ENCODE results near the gene BCO2.
A peak's percentile ranks its signal among the peaks of the same experiment; 100 is the strongest.
"Not testable (repeated sequence)": the region's sequence is repeated elsewhere in the genome, so short reads cannot be mapped to it uniquely, and the experiment has no call there.

Gene BCO2

GRCh38 chr11:112174789-112175598, at the start of gene BCO2:
Gene BCO2 (plus strand): TSS chr11:112175512. CDS start chr11:112175602, 90 bp downstream.
- peak; percentile 92 for DNase-seq

GRCh38 chr11:112127056-112127455, 48.3 kb upstream of the BCO2 start:
- DNase-seq = no peak

GRCh38 chr11:112128483-112129121, 46.7 kb upstream of the BCO2 start:
- no peak for DNase-seq

DNA sequence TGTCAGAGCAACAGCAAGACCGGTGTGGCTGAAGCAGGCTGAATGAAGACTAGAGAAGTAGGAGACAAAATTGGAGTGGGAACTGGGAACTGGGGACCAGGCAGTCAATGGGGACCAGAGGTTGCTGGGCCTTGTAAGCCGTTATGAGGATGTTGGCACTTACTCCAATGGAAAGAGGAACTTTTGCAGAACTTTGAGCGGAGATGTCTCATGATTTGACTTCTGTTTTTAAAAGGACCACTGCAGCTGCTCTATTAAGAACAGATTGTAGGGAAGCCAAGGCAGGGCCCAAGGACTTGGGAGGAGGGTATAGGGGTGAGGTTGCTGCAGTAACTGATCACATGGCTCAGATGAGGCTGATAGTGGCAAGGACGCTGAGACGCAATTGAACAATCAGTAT, 45.7 kb upstream of the BCO2 start:
- DNase-seq = no peak

- no peak for DNase-seq
These were observed 42.6 kb upstream of the BCO2 start for GRCh38 chr11:112132737-112133136.

GRCh38 chr11:112134473-112134872, 40.8 kb upstream of the BCO2 start:
- DNase-seq = no peak

- no peak for DNase-seq
These were observed 31.7 kb upstream of the BCO2 start for GRCh38 chr11:112143597-112143996.

GRCh38 chr11:112150517-112150916, 24.8 kb upstream of the BCO2 start:
- no peak for DNase-seq

GRCh38 chr11:112156153-112156955, 19.0 kb upstream of the BCO2 start:
- no peak for DNase-seq

DNA sequence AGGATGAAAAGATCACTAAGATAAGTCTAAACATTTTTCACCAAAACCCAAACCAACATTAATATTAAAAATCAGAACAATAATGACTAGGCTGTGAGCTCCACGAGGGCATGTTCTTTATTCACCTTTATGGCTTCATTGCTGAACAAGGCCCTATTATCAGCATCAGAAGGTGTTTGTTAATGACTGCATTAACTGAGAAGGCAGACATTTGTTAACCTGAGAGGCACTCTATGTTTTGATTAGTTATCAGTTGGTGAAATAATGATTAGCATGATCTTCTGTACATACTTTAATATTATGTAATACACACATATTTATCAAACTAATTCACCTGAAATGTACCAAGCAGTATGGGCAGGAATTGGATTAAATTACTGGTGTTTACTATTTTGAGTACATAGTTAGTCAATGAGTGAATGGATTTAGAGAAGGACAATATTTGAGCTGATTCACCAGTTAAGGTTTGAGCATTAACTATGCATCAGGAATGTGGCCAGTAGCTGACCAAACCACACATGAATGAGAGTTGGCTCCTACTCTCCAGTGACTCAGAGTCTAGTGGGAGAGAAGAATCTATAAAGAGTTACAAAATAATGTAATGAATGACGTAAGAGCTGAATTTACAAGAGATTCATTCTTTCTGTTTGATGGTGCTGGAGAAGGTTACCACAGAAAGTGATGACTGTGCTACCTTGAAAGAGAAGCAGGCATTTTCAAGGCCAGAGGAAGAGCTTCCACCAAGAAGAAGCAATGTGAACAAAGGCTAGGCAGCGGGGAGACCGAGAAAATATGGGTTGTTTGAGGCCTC, 18.2 kb upstream of the BCO2 start:
- no peak for DNase-seq

- no peak for DNase-seq
These were observed 15.9 kb upstream of the BCO2 start for GRCh38 chr11:112159098-112160065.

DNA sequence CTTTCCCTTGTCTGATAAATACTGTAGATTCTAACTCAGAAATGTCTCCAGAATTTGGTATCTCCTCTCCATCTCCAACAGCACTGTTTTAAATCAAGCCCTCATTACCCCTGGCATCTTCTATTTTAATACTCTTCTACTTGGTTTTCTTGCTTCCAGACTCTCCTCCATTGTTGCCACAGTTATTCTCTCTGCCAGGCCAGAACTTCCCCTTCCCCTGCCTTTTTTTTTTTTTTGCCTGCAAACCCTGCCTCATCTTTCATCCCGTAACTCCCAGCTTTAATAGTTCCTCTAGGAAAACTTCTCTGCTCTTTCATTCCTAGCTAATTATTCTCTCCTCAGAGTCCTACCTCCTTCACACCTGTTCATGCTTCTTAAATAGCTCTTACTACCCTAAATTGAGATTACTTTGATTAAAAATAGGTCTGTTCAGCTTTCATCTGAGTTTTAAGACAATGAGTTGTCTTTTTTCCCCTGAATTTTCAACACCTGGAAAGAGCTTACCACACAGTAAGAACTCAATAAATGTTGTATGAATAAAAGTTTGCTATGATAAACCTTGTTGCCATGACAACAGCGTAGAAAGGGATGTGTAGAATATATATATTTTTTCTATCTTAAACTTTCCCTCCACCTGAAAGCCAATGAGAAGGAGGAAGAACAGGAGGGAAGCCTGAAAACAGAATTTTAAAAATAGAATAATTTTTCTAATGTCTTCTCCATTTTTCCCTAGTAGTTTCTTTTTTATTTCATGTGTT, 15.0 kb upstream of the BCO2 start:
- DNase-seq = no peak

DNA sequence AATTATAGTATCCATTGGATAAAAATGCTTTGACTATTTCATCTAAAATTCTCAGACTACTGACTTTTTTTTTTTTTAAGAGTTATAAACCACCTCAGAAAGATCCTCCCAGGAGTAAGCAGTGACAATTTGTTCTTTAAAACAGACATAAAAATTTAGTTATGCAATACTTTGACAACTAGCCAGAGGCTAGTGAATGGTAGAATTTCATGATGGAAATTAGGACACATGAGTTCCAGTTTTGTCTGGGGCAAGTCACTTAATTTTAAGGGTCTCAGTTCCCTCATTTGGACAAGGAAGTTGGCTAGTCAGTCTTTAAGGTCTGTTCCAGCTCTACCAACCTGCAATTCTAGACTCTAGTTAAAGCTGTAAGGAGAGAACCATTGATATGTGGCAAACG, 14.3 kb upstream of the BCO2 start:
- no peak for DNase-seq

DNA sequence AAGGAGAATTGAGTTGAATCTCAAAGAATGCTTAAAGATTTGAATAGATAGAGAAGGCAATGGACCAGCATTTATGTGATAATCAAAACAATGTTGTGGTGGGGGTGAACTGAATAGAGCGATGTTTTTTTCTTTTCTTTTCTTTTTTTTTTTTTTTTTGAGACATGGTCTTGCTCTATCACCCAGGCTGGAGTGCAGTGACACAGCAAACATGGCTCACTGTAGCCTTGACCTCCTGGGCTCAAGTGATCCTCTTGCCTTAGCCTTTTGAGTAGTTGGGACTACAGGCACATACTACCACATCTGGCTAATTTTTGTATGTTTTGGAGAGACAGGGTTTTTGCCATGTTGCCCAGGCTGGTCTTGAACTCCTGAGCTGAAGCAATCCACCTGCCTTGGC, 13.1 kb upstream of the BCO2 start:
- not testable (repeated sequence) for DNase-seq

- DNase-seq = no peak
These were observed 12.4 kb upstream of the BCO2 start for GRCh38 chr11:112162761-112163546.

- DNase-seq = no peak
These were observed 11.2 kb upstream of the BCO2 start, which contains the start of gene IL18 for GRCh38 chr11:112163875-112164685. Gene IL18 (minus strand): TSS chr11:112164094. CDS start chr11:112155053, 9,041 bp downstream.

GRCh38 chr11:112165049-112165448, 10.3 kb upstream of the BCO2 start:
- no peak for DNase-seq

DNA sequence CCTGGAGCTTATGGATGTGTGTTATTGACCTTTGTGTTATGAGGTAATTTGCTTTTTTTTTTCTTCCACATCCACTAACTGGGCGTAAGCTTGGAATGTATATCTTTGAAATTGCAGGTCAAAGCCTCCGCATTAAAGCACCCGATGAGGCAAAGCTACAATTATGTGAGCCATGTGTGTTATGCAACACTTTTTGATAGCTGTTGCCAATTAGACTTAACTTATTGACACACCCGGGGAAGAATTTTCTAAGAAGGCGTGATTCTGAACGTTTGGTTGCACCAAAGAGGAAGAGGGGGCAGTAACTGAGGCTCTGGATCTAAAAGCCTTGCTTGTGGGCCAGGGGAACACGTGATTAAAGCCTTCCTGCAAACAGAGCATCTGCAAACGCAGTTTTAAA, 8.8 kb upstream of the BCO2 start:
- DNase-seq = no peak

DNA sequence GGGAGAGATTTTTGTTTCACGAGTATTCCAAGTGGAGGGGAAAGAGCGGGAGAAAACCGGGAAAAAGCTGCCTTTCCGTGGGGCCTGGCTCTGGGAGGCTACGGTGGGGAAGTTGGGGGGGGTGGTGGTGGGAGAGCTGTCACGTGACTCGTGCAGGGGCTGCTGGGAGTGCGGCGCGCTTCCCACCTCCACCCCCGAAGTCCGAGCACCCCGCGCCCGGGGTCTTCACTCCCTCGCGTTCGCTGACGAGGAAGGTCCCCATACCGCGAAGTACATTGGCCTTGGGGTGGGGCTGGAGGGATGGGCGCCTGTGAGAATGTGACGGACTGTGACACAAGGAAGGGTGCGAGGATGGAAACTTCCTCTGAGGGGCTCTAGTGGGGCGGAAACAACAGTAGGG, 8.2 kb upstream of the BCO2 start, which contains the start of gene TEX12:
Gene TEX12 (plus strand): TSS at position 228 of the 400 bp plus-strand sequence. CDS start 1,897 bp downstream, outside the sequence.
- no peak for DNase-seq

All from right hindlimb (tissue), 1 donor.